D341Med (cell line): ENCODE results near the gene GABBR2.
A peak's percentile ranks its signal among the peaks of the same experiment; 100 is the strongest.

Source experiments
- DNase-seq: peaks from one replicate; pipeline ENCODE4 v3.0.0; 2012; ENCODE audit warnings: low spot score

The GABBR2 gene

DNA sequence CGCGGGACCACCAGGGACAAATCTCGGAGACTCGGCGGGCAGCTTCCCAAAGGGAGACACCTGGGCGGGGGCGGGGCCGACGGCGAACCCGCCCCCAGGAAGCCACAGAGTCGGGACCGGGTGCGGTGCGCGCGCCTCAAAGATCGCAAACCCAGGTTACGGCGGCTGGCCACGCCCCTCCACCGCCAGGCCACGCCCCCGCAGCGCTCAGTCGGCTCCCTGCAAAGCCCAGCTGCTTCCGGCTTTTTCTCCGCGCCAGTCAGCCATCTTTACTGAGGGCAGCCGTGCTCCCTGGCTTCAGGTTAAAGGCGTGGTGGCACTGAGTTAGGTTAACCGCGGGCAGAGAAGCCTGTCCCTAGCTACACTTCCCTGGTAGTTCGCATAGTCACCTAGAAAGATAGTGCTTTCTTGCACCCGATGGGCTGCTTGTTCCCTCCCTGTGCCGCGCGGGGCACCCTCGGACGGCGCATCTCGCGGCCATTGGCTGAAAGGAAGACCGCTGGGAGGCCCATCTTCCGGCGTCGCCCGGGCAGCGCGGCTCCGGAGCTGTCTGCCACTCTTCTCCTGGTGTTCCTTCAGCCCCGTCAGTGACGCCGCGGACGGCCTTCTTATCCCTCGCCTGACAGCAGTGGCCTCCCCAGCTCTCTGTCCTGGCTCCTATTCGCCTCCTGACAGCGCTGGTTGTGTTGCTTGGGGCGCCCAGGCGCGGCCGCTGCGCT lies 453.0 kb downstream of the GABBR2 start, which contains the start of gene TBC1D2:
Gene TBC1D2 (minus strand): TSS at position 72 of the 719 bp plus-strand sequence. CDS start 108 bp downstream, outside the sequence.
- peak; percentile 97 for DNase-seq

- no peak for DNase-seq
These were observed 453.6 kb downstream of the GABBR2 start for GRCh38 chr9:98255061-98255577.

DNA sequence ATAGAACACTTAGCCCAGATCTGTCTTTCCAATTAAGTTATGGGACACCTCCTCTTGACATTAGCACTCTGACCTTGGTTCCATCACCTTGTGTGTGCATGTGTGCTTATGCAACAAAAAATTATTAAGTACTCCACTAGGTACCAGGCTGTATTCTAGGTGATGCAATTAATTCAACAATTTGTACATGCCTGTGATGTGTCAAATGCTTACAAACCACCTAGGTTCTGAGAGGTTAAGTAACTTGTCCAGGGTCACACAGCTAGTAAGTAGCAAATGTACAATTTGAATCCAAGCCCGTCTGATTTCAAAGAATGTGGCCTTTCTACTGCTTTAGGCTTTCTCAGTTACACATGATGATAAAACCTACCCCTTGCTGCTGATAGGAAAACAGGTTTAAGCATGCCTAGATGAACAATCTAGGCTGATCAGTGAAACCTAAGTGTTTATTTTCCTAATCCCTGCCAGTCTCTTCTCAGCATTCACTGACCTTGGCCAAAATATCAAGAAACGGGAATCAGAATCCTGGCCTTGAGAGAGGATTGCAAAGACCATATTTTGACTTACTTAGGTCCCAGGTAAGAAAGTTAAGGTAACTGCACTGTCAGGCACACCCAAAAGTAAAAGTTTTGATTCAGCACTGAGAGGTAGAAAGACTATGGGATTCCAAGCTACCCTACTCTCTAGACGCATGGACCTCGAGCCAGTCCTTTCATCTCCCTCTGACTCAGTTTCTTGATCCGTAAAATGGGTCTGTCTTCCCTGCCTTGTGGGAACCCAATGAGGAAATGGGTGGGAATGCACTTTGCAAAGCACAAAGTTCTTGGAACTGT lies 454.3 kb downstream of the GABBR2 start:
- DNase-seq: no peak

GRCh38 chr9:98253565-98253964 lies 455.2 kb downstream of the GABBR2 start:
- DNase-seq: no peak

DNA sequence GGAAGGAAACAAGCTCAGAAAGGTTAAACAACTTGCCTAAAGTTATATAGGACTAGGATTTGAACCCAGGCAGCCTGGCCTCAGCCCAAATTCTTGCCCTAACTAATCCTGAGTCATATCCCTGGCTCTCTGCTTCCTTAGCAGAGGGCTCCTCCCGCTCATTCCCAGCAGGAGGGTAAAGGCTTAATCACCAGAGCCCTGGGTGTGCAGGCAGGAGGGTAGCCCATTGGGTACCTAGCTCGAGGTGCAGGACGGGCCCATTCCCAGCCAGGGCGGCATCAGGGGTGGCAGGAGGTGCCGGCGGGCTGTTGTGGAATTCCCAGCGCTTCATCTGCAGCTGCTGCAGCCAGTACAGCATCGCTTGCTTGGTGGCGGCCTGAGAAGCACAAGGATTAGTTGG lies 457.2 kb downstream of the GABBR2 start:
- no peak for DNase-seq

DNA sequence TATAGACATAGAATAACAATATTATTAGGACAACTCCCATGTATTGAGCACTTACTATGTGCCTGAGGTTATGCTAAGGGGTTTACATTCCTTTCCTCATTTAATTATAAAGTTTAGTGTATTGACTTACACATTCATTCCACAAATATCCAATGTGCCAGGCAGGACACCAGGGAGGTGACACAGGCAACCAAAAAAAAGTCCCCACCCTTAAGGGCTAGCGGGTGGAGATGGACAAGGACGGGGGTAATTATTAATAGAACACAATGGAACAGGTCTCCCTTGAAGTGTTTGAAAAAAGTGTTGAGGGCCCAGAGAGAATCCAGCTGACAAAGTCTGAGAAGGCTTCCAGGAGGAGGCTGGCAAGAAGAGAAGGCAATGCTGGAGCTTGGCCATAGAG lies 459.0 kb downstream of the GABBR2 start:
- no peak for DNase-seq

GRCh38 chr9:98248737-98249474 lies 459.8 kb downstream of the GABBR2 start:
- DNase-seq: no peak

DNA sequence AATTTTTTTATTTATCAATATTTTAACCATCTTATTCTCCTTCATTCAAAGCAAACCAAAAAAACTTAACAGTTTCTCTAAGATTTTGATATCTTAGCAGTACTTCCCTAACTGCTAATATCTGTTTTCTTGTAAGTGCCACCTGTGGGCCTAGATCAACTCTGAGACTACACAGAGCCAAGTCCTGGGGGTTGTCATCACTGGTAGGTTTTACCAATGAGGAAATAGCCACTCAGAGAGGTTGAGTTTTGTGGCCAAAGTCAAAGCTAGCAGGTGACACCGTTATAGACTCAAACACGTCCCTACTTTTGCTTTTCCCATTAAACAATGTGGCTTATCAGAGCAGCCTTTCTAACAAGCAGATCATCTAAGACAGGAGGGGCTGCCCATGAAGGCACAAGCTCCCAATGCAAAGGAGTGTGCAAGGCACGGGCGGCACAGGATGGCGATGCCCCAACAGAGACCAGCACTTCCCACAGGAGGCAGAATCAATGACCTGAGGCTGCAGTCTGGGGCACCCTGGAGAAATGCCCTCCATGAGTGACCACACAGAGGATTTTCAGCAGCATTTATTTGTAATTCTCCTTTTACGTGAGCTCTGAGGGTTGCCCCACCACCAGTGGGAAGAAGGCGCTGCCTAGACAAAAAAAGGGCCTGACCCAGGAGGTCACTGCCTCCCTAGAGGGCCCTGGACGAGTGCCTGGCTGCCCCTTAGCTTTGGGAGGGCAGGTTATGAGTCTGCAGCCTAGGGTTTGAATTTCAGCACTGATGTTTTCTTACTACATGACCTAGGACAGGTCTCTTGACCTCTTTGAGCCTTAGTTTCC lies 460.7 kb downstream of the GABBR2 start:
- DNase-seq: no peak

DNA sequence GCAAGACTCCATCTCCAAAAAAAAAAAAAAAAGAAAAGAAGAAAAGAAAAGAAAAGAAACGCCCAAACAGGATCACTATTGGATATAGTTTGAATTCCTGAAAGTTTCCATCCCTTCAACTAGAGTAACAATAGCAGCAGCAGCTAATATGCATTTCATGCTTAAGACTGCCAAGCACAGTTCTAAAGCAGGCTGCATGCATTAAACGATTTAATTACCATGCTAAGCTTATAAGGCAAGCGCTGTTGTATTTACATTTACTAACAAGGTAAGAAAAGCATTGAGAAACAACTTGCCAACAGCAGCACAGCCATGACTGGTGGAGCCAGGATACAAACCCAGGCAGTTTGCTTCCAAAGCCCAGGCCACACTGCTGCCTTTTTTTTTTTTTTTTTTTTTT lies 466.3 kb downstream of the GABBR2 start:
- DNase-seq: no peak

- DNase-seq: no peak
These were observed 467.1 kb downstream of the GABBR2 start for GRCh38 chr9:98241357-98242300.

GRCh38 chr9:98240475-98240874 lies 468.3 kb downstream of the GABBR2 start:
- no peak for DNase-seq
